NCI-H2107 treated with DMSO at 0.1 percent for 48 hours (cell line): ENCODE measurements around the gene MBL2.

Source experiments
- DNase-seq: peaks from one replicate; lab custom pipeline; 2025; ENCODE audit not compliant: unreplicated experiment; lab: John Stamatoyannopoulos, UW

MBL2 gene

DNA sequence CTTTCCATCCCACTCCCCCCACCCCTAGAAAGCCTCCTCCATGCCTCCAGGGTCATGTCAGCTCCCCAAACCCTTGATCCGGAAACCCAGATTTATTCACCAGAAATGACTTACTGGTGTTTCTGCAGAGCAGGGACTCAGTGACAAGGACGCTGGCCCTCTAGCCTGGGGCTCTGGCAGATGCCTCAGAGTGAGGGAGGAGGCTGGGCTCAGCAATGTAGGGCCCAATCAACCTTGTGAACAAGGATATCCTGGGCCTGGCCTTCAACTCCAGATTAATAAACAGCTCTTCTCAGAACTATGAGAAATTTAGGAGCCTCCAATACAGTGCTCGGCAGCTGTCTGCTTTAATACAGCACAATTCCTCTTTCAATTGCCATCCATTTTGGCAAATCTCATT is at the start of gene MBL2:
TSS of gene MBL2 (minus strand) at position 162 of the 400 bp plus-strand sequence. CDS start 1,149 bp downstream, outside the sequence.
- DNase-seq, result no peak

- DNase-seq, result no peak
Observed at GRCh38 chr10:52820309-52820708, 47.7 kb upstream of the MBL2 start.

DNA sequence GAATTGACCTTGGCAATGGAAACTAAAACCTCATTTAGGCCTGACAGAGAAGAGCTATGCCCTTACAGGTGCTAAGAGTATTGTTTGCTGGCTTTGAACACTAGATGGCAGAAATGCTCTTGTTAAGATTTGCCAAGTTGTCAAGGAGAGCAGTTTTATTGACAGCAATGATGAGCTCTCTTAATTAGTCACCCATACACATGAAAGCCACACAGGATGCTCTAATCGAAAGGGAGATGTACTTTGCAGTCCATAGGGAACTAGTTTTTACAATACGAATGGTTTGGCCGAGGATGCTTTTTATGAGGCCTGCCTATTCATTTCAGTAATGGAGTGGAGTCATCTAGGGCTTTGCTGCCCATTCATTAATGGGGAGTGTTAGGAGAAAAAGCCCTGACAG is 45.4 kb upstream of the MBL2 start:
- no peak for DNase-seq

GRCh38 chr10:52814506-52814905 is 41.9 kb upstream of the MBL2 start:
- no peak for DNase-seq

DNA sequence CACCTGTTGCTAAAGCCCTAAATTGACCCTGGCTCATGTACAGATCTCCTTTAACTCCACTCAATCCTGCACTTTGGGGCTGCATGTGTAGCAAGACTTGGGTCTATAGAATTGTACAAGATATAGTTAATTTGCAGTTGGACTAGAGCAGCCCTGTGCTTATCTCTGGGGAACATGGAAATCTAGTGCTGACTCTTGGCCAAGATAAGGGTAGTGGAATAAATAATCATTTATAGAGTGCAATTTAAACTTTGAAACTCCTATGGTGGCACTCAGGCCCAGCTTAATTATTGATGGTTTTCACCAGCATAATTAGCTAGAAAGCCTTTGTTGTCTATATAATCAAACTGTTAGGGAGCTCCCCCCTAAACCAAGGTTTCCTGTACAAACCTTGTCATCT is 39.2 kb upstream of the MBL2 start:
- no peak for DNase-seq

- no peak for DNase-seq
Observed at GRCh38 chr10:52810761-52811160, 38.2 kb upstream of the MBL2 start.

GRCh38 chr10:52807803-52808202 is 35.2 kb upstream of the MBL2 start:
- DNase-seq, result no peak

DNA sequence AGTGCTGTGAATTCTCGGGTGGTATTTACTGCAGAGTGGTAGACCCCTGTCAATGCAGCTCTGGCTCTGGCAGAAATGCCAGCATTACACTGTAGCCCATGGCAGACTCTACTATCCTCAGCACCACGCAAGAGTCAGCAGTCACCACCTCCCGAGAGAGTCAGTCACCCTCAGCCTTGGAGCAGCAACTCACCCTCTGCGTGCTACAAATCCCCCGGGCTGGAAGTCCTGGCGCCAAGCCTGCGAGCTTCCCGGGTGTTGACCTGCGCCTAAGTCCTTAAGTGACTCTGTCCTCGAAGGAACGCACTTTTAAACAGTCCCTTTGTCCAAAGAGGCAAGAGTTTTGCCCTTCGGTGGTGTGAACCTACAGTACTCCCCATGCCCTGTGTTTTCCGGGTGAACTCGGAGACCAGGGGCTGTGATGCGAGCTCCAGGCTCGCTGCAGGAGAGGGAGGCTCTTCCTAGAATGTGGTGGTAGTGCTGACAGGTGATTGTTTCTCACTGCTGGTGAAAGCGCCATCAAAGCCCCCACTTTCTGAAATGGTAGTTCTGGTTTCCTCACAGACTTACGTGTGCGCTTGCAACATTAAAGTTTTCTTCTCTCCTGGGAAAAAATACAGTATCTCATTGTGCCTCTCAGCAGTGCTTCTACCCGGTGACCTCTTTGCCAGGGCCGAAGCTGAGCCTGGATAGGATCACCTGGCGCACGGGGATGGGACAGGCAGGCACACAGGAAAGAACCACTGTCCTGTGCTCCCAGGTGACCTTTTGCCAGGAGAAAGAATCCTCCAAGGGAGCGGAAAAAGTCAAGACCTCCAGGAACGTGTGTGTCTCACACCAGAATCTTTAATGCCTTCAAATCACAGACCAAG is 33.1 kb upstream of the MBL2 start:
- no peak for DNase-seq

GRCh38 chr10:52801947-52802346 is 29.4 kb upstream of the MBL2 start:
- DNase-seq, result no peak

- no peak for DNase-seq
Observed at GRCh38 chr10:52786098-52786497, 13.5 kb upstream of the MBL2 start.

GRCh38 chr10:52785418-52785817 is 12.8 kb upstream of the MBL2 start:
- no peak for DNase-seq

DNA sequence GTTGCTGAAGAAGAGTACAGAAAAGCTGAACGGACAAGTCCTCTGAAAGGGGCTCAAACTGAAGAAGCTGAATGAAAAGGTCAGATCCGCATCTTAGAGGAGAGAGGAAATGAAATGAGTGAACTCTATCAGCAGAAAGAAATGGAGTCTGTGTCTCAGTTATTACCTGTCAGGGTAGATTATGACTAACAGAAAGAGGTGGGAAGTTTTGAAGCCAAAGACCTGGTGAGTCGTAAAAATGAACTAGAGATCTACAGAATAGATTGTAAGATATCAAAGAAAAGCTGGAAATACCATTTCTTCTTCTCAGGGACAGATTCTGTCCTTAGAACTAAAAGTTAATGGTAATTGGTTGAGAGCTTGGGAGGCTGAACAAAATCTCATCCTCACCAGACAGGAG is 11.1 kb upstream of the MBL2 start:
- no peak for DNase-seq

GRCh38 chr10:52782554-52782953 is 10.0 kb upstream of the MBL2 start:
- DNase-seq, result no peak

DNA sequence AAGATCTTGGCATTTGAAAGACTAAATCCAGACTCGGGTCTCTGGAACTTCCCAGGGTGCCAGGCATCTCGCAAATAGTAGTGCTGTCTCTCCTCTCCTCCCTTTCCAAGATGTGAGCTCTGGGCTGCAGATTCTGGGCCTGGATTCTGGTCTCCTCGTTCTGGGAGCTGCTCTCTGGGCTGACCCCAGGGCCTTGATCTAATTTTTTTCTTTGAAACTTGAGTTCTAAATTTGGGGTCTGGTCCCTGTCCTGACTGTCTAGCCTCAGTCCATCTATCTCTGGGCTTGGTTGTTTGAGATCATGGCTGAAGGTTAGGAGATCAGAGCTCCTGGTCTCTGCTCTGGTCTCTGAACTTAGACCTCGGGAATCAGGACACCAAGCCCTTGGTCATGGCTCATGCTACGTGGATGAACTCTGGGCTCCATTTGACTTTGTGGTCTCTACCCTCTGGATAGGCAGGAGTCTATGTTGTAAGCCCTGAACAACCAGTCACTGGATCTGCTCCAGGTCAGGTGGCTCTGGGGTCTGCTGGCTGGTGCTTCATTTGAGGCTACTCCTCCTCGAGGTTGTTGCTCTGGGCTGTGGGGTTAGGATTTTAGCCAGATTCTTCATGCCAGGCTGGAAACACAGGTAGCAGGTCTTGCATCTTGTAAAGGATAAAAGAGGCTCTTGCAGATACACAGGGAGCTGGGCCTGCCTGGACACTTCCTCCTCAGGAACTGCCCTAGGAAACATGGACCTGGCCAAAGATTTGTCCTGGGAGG is 8.0 kb upstream of the MBL2 start:
- DNase-seq, result no peak

DNA sequence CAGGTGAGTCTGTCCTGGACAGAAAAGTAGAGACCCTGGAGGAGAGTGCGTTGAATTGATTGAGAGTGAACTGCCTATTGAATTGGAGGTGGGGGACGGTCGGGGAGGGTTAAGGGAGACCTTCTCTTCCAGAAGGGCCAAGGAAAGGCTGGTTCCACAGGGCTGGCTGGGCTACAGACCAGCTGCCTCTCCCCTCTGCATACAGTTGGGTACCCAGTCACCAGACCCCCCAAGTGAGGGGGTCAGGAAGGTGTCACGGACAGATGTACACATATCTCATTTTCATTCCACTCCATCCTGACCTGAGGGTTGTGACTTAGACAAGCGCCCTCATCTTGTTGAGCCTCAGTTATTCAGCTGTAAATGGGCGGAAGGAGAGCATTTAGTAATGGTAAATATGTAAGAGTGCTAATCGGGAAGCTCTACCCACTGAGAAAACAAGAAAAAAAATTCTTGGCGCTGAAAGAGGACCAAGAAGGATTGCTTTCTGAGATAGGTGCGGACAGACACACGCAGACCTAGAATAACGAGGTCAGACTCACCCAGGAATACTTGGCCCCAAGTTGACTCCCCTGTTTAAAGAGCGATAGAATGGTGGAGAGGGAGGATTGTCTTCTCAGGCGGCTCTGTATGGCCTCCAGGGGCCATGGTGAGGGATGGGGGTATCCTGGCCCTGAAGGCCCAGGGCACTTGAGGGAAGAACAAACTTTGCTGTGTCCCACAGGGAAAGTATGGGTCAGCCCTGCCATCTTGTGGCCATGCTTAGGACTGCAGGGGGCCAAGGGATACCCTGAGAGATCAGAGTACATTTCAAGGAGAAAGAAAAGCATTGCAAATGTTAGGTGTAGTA is 7.2 kb upstream of the MBL2 start:
- DNase-seq, result no peak

- DNase-seq, result no peak
Observed at GRCh38 chr10:52778511-52779392, 6.2 kb upstream of the MBL2 start.

- no peak for DNase-seq
Observed at GRCh38 chr10:52777414-52777813, 4.8 kb upstream of the MBL2 start.

GRCh38 chr10:52776471-52776903 is 3.9 kb upstream of the MBL2 start:
- DNase-seq, result no peak

GRCh38 chr10:52775132-52775647 is 2.6 kb upstream of the MBL2 start:
- DNase-seq, result no peak

GRCh38 chr10:52774600-52775106 is 2.1 kb upstream of the MBL2 start:
- DNase-seq, result no peak
